GM18870 (cell line): Measurements from ENCODE around the gene EVC.
"Not testable (repeated sequence)": the region's sequence is repeated elsewhere in the genome, so short reads cannot be mapped to it uniquely, and the experiment has no call there.

Experiments used
- ATAC-seq: cut with Tn5 transposase; IDR thresholded peaks from one replicate; pipeline ENCODE4 v1.9.1; 2021; ENCODE audit warnings: moderate library complexity; ENCODE audit not compliant: unreplicated experiment

EVC gene

GRCh38 chr4:5836943-5837342 is 125.9 kb downstream of the EVC start:
- no peak for ATAC-seq

- ATAC-seq: not testable (repeated sequence)
These were observed 126.5 kb downstream of the EVC start for GRCh38 chr4:5837483-5837882.

- no peak for ATAC-seq
These were observed 128.3 kb downstream of the EVC start for GRCh38 chr4:5839332-5839731.

- no peak for ATAC-seq
These were observed 129.0 kb downstream of the EVC start for GRCh38 chr4:5839751-5840674.

- ATAC-seq: no peak
These were observed 131.5 kb downstream of the EVC start for GRCh38 chr4:5842456-5842855.

- ATAC-seq: no peak
These were observed 132.9 kb downstream of the EVC start for GRCh38 chr4:5843573-5844530.

- no peak for ATAC-seq
These were observed 134.3 kb downstream of the EVC start for GRCh38 chr4:5845035-5845905.

- ATAC-seq: no peak
These were observed 140.8 kb downstream of the EVC start for GRCh38 chr4:5851637-5852301.

GRCh38 chr4:5852523-5853202 is 141.7 kb downstream of the EVC start:
- ATAC-seq: no peak

GRCh38 chr4:5854929-5855328 is 143.9 kb downstream of the EVC start:
- ATAC-seq: no peak

- not testable (repeated sequence) for ATAC-seq
These were observed 145.4 kb downstream of the EVC start for GRCh38 chr4:5856362-5856761.

GRCh38 chr4:5857199-5857598 is 146.2 kb downstream of the EVC start:
- ATAC-seq: no peak

GRCh38 chr4:5858020-5858769 is 147.2 kb downstream of the EVC start:
- ATAC-seq: no peak

- no peak for ATAC-seq
These were observed 152.6 kb downstream of the EVC start for GRCh38 chr4:5863461-5864113.
